Lower leg skin (tissue), 4 donors: ENCODE data around the gene RIT1. TPM values are rescaled to one million over a fixed set of nuclear protein-coding genes. Genes with fewer than 3 reads are reported as not detected.
"Not testable (repeated sequence)": the region's sequence is repeated elsewhere in the genome, so short reads cannot be mapped to it uniquely, and the experiment has no call there.

ENCODE experiments used
- DNase-seq, 2 donors: peaks; one replicate each; pipeline ENCODE4 v3.0.0-alpha.2; 2019; ENCODE audit warnings: low spot score in 2 of 2
- H3K4me3 ChIP-seq: fragments of 200-600 bp; sonication (generic); 2 replicates; pipeline ENCODE4 v1.5.1; 2017; ENCODE audit warnings: mild to moderate bottlenecking, low read depth; ENCODE audit not compliant: poor library complexity, severe bottlenecking
- POLR2A ChIP-seq, 2 donors: fragments of 450-650 bp; IDR thresholded peaks; one replicate each; pipeline ENCODE4 v1.6.1; 2016 to 2017; ENCODE audit warnings: antibody characterized with exemption in 2 of 2, mild to moderate bottlenecking in 1 of 2, moderate library complexity in 1 of 2
- WGBS, 2 donors: methylation state at CpG; one replicate each; pipeline ENCODE4 v1.1.5; 2018; 5-methylcytosine and 5-hydroxymethylcytosine counted together
- intact Hi-C: fragments of 100-400 bp; cut with DNase I; formaldehyde crosslinking; loops from one replicate; pipeline ENCODE4 v1.15.0; 2023; ENCODE audit warnings: low total_unique reads
- total RNA-seq, 4 donors: library from RNA; depleted of rRNA; stranded (reverse); fragments of >200 nt; gene quantifications; one replicate each; pipeline ENCODE4 v1.1.0, GENCODE V29; 2016
- TF ChIP-seq, protein P1 (sequence below), 3 donors: fragments of 450-650 bp; IDR thresholded peaks; one replicate each; pipeline ENCODE4 v1.5.1; 2016; ENCODE audit warnings: antibody characterized with exemption in 3 of 3, mild to moderate bottlenecking in 3 of 3, moderate library complexity in 2 of 3

RIT1 gene
- total RNA-seq, 4 donors from 2014 or later: 16.1 to 34.2 (median 24.2) TPM

GRCh38 chr1:155931332-155932038 lies 20.3 kb upstream of the RIT1 start:
- DNase-seq: peak in 1 of 2 donors; percentile 80
- intact Hi-C loops: no loop called here
- 60 to 63% methylated on average over 7 of the region's 7 CpGs for WGBS, 2 donors
- H3K4me3 ChIP-seq: no peak overlapping the region
- TF ChIP-seq, protein P1, sequence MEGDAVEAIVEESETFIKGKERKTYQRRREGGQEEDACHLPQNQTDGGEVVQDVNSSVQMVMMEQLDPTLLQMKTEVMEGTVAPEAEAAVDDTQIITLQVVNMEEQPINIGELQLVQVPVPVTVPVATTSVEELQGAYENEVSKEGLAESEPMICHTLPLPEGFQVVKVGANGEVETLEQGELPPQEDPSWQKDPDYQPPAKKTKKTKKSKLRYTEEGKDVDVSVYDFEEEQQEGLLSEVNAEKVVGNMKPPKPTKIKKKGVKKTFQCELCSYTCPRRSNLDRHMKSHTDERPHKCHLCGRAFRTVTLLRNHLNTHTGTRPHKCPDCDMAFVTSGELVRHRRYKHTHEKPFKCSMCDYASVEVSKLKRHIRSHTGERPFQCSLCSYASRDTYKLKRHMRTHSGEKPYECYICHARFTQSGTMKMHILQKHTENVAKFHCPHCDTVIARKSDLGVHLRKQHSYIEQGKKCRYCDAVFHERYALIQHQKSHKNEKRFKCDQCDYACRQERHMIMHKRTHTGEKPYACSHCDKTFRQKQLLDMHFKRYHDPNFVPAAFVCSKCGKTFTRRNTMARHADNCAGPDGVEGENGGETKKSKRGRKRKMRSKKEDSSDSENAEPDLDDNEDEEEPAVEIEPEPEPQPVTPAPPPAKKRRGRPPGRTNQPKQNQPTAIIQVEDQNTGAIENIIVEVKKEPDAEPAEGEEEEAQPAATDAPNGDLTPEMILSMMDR (IDR thresholded peaks at IDR 0.05): no peak
- TF ChIP-seq POLR2A (IDR thresholded peaks at IDR 0.05): no peak

DNA sequence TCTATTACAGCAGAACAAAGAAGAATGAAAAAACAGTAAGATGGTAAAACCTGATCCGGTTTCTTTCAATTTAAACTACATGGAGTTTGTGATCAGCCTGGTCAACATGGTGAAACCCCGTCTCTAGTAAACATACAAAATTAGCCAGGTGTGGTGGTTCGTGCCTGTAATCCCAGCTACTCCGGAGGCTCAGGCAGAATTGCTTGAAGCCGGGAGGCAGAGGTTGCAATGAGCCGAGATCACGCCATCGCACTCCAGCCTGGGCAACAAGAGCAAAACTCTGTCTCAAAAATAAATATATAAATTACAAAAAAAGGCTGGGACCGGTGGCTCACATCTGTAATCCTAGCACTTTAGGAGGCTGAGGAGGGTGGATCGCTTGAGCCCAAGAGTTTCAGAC lies 19.6 kb upstream of the RIT1 start:
- intact Hi-C loops, H3K4me3 ChIP-seq: not testable (repeated sequence)
- peak in 1 of 2 donors; percentile 65 for DNase-seq
- WGBS, 2 donors: 72 to 77% methylated on average over 10 of the region's 10 CpGs

DNA sequence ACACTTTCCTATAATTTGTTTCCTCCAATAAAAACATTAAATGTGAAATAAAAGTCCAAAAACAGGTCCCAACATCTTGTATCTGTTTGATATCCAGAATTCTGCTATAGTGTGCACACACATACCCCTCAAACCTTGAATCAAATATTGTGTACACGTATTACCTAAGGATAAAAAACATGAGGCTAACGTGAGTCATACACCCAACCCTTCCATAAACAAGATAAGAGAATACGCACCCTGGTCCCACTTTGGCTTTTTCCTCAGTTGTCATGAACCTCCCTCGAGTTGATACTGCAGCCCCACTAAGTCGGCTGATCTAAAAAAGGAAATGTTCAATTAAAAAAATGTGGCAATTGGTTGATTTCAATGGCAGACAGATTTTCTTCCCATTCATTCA lies 17.9 kb upstream of the RIT1 start:
- no peak for DNase-seq
- WGBS, 2 donors: 51 to 58% methylated on average over 5 of the region's 5 CpGs
- TF ChIP-seq, protein P1 (IDR thresholded peaks at IDR 0.05): no peak
- no peak for TF ChIP-seq POLR2A (IDR thresholded peaks at IDR 0.05)
- no peak overlapping the region for H3K4me3 ChIP-seq
- intact Hi-C loops: no loop called here

- no peak for TF ChIP-seq POLR2A (IDR thresholded peaks at IDR 0.05)
- TF ChIP-seq, protein P1 (IDR thresholded peaks at IDR 0.05): no peak
- H3K4me3 ChIP-seq: no peak overlapping the region
- no peak for DNase-seq
- intact Hi-C loops: no loop called here
- WGBS, 2 donors: 94 to 100% methylated on average over 2 of the region's 2 CpGs
Measured at GRCh38 chr1:155925506-155925905, 14.4 kb upstream of the RIT1 start.

- H3K4me3 ChIP-seq: no peak overlapping the region
- intact Hi-C loops: no loop called here
- no peak for DNase-seq
- no peak for TF ChIP-seq POLR2A (IDR thresholded peaks at IDR 0.05)
- 90 to 100% methylated on average over 3 of the region's 3 CpGs for WGBS, 2 donors
Measured at GRCh38 chr1:155920717-155921116, 9.6 kb upstream of the RIT1 start.

DNA sequence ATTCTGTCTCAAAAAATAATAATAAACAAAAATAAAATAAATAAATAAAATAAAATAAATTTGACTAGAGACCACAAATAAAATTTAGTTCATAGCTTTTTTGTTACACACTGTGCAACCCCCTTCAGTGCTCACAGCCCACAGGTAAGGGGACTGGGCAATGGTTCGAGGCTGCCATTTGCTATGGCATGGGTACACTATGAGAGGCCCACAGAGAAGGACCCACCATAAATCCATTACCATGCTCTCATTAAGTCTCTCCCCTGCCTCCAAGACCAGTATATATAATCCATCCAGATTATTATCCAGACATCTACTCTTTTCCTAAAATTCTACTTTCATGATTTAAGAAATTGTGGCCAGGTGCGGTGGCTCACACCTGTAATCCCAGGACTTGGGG lies 8.7 kb upstream of the RIT1 start:
- no peak for TF ChIP-seq POLR2A (IDR thresholded peaks at IDR 0.05)
- TF ChIP-seq, protein P1 (IDR thresholded peaks at IDR 0.05): no peak
- intact Hi-C loops: no loop called here
- 94 to 98% methylated on average over 2 of the region's 2 CpGs for WGBS, 2 donors
- H3K4me3 ChIP-seq: no peak overlapping the region
- no peak for DNase-seq

DNA sequence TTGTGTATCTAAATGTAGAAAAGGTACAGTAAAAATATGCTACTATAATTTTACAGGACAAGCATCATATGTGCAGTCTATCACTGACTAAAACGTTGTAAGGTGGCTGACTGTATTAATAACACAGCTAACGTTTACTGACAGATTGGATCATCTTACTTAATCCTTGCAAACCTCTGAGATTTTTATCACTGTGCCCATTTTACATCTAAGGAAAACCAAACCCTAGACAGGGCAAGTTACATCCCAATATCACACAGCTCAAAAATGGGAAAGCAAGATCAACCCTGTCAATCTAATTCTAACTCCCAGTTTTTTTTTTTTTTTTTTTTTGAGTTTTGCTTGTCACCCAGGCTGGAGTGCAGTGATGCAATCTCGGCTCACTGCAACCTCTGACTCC lies 7.5 kb upstream of the RIT1 start:
- intact Hi-C loops: no loop called here
- no peak for DNase-seq
- H3K4me3 ChIP-seq: no peak overlapping the region
- whole genome bisulfite sequencing, 2 donors: 71 to 80% methylated on average over 3 of the region's 3 CpGs
- TF ChIP-seq POLR2A (IDR thresholded peaks at IDR 0.05): no peak
- TF ChIP-seq, protein P1 (IDR thresholded peaks at IDR 0.05): no peak
